HepG2 (cell line): ENCODE data around the gene CCDC87. TPM values are rescaled to one million over a fixed set of nuclear protein-coding genes. Genes with fewer than 3 reads are reported as not detected.

ENCODE experiments used
- ATAC-seq: fragments of 200-7000 bp; cut with Tn5 transposase; 3 replicates; pipeline ENCODE4 v1.9.1; 2020; ENCODE audit warnings: mild to moderate bottlenecking, moderate library complexity
- BruUV-seq: library from RNA; stranded (reverse); fragments of 400-500 nt; replicated peaks from 2 replicates; lab custom pipeline; 2021; lab: Mats Ljungman, UMichigan
- CTCF ChIA-PET: fragments of 300-600 bp; formaldehyde crosslinking; extraction: SDS; loops from one replicate; lab custom pipeline; 2021; ENCODE audit warnings: low total read pairs, inconsistent platforms, low intra/inter-chr PET ratio; lab: Yijun Ruan, JAX
- POLR2A ChIA-PET: fragments of 350-600 bp; sonication (Branson Sonifier 250); formaldehyde crosslinking; loops from one replicate; lab custom pipeline; 2020; ENCODE audit warnings: antibody characterized with exemption, inconsistent platforms; lab: Yijun Ruan, JAX
- DNase-seq: peaks from one replicate; pipeline ENCODE4 v3.0.0-alpha.2; 2015; ENCODE audit warnings: low spot score
- FAIRE-seq: peaks from 3 replicates; lab custom pipeline; 2011; peaks lifted over from hg19 to GRCh38; lab: Jason Lieb, UNC
- H2AFZ ChIP-seq: one replicate; pipeline ENCODE4 v1.6.1; 2011; ENCODE audit warnings: low read length, inconsistent platforms
- H3K27ac ChIP-seq: fragments of 300-600 bp; 3 replicates; pipeline ENCODE4 v1.8.0; 2011; ENCODE audit warnings: mixed run types, mild to moderate bottlenecking, mixed read lengths, low read length, inconsistent platforms; ENCODE audit not compliant: insufficient read depth; ENCODE audit errors: extremely low read length
- H3K27me3 ChIP-seq, 2 experiments: fragments of 200-600 bp in 1 of 2; 2 replicates in 1 of 2; 3 replicates in 1 of 2; pipeline versions ENCODE4 v1.6.0 to v1.8.0; 2011; ENCODE audit warnings: low read length in 2 of 2, mild to moderate bottlenecking in 2 of 2, moderate library complexity in 2 of 2, inconsistent platforms in 1 of 2; ENCODE audit not compliant: insufficient read depth in 2 of 2, control insufficient read depth in 1 of 2
- H3K36me3 ChIP-seq, 2 experiments: fragments of 200-600 bp in 1 of 2; replicated peaks in 1 of 2; 2 replicates in 1 of 2; 3 replicates in 1 of 2; pipeline versions ENCODE4 v1.5.1 to v1.8.0; 2011; ENCODE audit warnings: low read length in 2 of 2, inconsistent platforms in 1 of 2; ENCODE audit not compliant: insufficient read depth in 2 of 2, control insufficient read depth in 1 of 2
- H3K4me1 ChIP-seq: 2 replicates; pipeline ENCODE4 v1.5.1; 2012; ENCODE audit warnings: low read length, inconsistent platforms; ENCODE audit not compliant: insufficient read depth
- H3K4me2 ChIP-seq: 2 replicates; pipeline ENCODE4 v1.6.0; 2011; ENCODE audit warnings: low read depth, low read length, inconsistent platforms
- H3K4me3 ChIP-seq, 3 experiments: fragments of 200-600 bp in 1 of 3; sonication (generic), shearing (Covaris generic) in 1 of 3; replicated peaks in 1 of 3; 2 replicates each; pipeline ENCODE4 v1.5.1; 2011 to 2016; ENCODE audit warnings: low read length in 3 of 3, inconsistent platforms in 2 of 3, low read depth in 2 of 3, mild to moderate bottlenecking in 2 of 3, control low read depth in 1 of 3, mixed read lengths in 1 of 3; ENCODE audit not compliant: insufficient read depth in 1 of 3
- H3K79me2 ChIP-seq: one replicate; pipeline ENCODE4 v1.6.1; 2011; ENCODE audit warnings: low read length, inconsistent platforms; ENCODE audit not compliant: insufficient read depth
- H3K9ac ChIP-seq: 2 replicates; pipeline ENCODE4 v1.6.0; 2011; ENCODE audit warnings: mild to moderate bottlenecking, low read depth, low read length, inconsistent platforms; ENCODE audit not compliant: insufficient read depth
- H3K9me3 ChIP-seq: 2 replicates; pipeline ENCODE4 v1.5.1; 2012; ENCODE audit warnings: mild to moderate bottlenecking, low read length
- H4K20me1 ChIP-seq: 2 replicates; pipeline ENCODE4 v1.6.0; 2011; ENCODE audit warnings: inconsistent platforms, mild to moderate bottlenecking, low read length, moderate library complexity; ENCODE audit not compliant: insufficient read depth
- CEBPG ChIP-seq: IDR thresholded peaks from 2 replicates; pipeline ENCODE4 v1.6.1; 2016
- MIER2 ChIP-seq: IDR thresholded peaks from 2 replicates; pipeline ENCODE4 v1.6.1; 2016; ENCODE audit warnings: missing biosample characterization, missing genetic modification reagents
- NFRKB ChIP-seq: fragments of 450-650 bp; IDR thresholded peaks from 2 replicates; pipeline ENCODE4 v1.6.1; 2017
- POLR2A ChIP-seq, 2 experiments: IDR thresholded peaks; 2 replicates each; pipeline ENCODE4 v1.6.1; 2011; ENCODE audit warnings: low read depth in 2 of 2, low read length in 2 of 2, mild to moderate bottlenecking in 1 of 2, moderate library complexity in 1 of 2; ENCODE audit not compliant: insufficient read depth in 1 of 2
- POLR2G ChIP-seq: fragments of 200-400 bp; formaldehyde crosslinking; IDR thresholded peaks from 2 replicates; pipeline ENCODE4 v1.6.1; 2018; ENCODE audit warnings: mild to moderate bottlenecking, low read depth, low read length, moderate library complexity
- SRSF9 ChIP-seq: fragments of 200-400 bp; formaldehyde crosslinking; IDR thresholded peaks from 2 replicates; pipeline ENCODE4 v1.6.1; 2018; ENCODE audit warnings: borderline replicate concordance, mild to moderate bottlenecking, low read depth, low read length; ENCODE audit not compliant: insufficient read depth, poor library complexity, severe bottlenecking
- ZBTB42 ChIP-seq: sonication (generic); formaldehyde crosslinking; IDR thresholded peaks from 2 replicates; pipeline ENCODE4 v1.5.0; 2020; ENCODE audit warnings: mild to moderate bottlenecking, missing genetic modification reagents
- ZNF615 ChIP-seq: sonication (generic); formaldehyde crosslinking; IDR thresholded peaks from 2 replicates; pipeline ENCODE4 v1.5.0; 2020; ENCODE audit warnings: mild to moderate bottlenecking, missing genetic modification reagents, borderline replicate concordance
- WGBS: methylation state at CpG from one replicate; pipeline ENCODE4 v1.1.6; 2017; ENCODE audit warnings: low lambda C conversion rate; 5-methylcytosine and 5-hydroxymethylcytosine counted together
- in situ Hi-C: cut with HindIII; loops from 2 replicates; pipeline ENCODE4 v1.10.0; 2017; ENCODE audit warnings: low pct_unique_long_range_greater_than_20kb; ENCODE audit not compliant: extremely low pct_ligation_motif_present
- intact Hi-C: fragments of 100-400 bp; cut with micrococcal nuclease; formaldehyde crosslinking; loops from one replicate; pipeline ENCODE4 v1.10.0; 2022; ENCODE audit not compliant: unreplicated experiment
- polyA plus RNA-seq, 8 experiments: library from polyadenylated mRNA; depleted of rRNA in 3 of 8; stranded (reverse) in 7 of 8; unstranded in 1 of 8; fragments of >200 nt; fragmentation: Illumina TruSeq in 4 of 8; extraction: Trizol in 4 of 8; gene quantifications; 2 replicates each; pipeline versions ENCODE4 v1.2.1 to v1.2.3, GENCODE V29; 2011 to 2016; ENCODE audit warnings: low read depth in 4 of 8, missing spikeins in 1 of 8, mixed read lengths in 1 of 8; ENCODE audit not compliant: insufficient read depth in 1 of 8
- total RNA-seq, 5 experiments: library from RNA; depleted of rRNA; stranded (reverse); fragments of >200 nt; fragmentation: Illumina TruSeq; extraction: Trizol; gene quantifications; 2 replicates each; pipeline ENCODE4 v1.2.3, GENCODE V29; 2016; ENCODE audit warnings: low read depth in 1 of 5
- TF ChIP-seq, protein P1 (sequence below): sonication (generic); formaldehyde crosslinking; IDR thresholded peaks from 2 replicates; pipeline ENCODE4 v1.4.0; 2020; ENCODE audit warnings: missing genetic modification reagents
- TF ChIP-seq, protein P2 (sequence below): sonication (generic); formaldehyde crosslinking; IDR thresholded peaks from 2 replicates; pipeline ENCODE4 v1.4.0; 2020; ENCODE audit warnings: missing genetic modification reagents
- TF ChIP-seq, protein P3 (sequence below): sonication (generic); formaldehyde crosslinking; IDR thresholded peaks from 2 replicates; pipeline ENCODE4 v1.4.0; 2020; ENCODE audit warnings: mild to moderate bottlenecking, missing genetic modification reagents
- TF ChIP-seq, protein P4 (sequence below): sonication (generic); formaldehyde crosslinking; conservative IDR thresholded peaks from 2 replicates; pipeline ENCODE4 v1.8.1; 2023; ENCODE audit warnings: missing genetic modification reagents

Gene CCDC87
- total and polyA plus RNA-seq, 2 of the 13 experiments (the other 11 are each of a cell fraction or from before 2014, with no cell fraction given) = 0.05 to 0.42 TPM

DNA sequence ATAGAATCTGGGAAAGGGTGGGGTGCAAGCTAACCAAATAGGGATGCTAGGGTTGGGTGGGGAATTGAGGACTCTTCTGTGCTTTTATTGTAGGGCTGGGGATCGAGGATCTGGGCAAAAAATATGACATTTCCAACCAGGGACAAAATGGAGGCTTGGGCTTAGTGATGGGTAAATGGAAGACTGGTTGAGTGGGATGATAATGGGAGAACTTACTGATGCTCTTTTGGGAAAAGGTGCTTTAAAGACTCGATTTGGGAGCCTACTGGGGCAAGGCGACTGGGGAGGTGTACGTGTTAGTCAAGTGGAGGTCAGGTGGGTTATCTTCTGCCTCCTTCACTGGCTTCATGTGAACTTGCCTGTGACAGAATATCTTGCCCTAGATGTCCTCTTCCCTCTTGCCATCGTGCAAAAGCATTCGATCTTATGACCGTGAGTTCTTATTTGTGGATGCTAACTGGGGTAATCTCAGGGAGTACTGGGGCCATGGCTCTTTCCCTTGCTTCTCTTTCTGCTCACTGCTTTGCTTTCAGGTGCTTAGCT, 35.3 kb upstream of the CCDC87 start:
- intact Hi-C loops = no loop called here
- BruUV-seq = TSS peak; percentile 5
- DNase-seq = no peak
- peaks cover 41 to 68% of the 10 kb centered on the region in 2 experiments for H3K36me3 ChIP-seq
- TF ChIP-seq ZBTB42 (CRISPR knock-in tag) = no peak
- TF ChIP-seq POLR2G = peak; percentile 28
- TF ChIP-seq POLR2A (IDR thresholded peaks at IDR 0.05; ENCODE audit: insufficient read depth in 1 of 2, low read depth in 2 of 2, low read length in 2 of 2) = 0 out of 4 replicates have a peak, but pooled peaks of 1 of the 2 experiments have one; percentile 5
- TF ChIP-seq, all 625 proteins: peak for 2
- WGBS = 97% methylated on average over 7 of the region's 7 CpGs
- CTCF ChIA-PET = no interaction called here
- H3K4me2 ChIP-seq = no peak overlapping the region
- no peak for FAIRE-seq
- in situ Hi-C loops = no loop called here
- POLR2A ChIA-PET = interaction anchor here (0.9 to 2.8 kb wide), 2 partner anchors 10 to 12 kb away, joined by 4 to 19 read pairs; partner anchors contain the start of genes RBM14 and RBM4
- peaks cover 35% of the 10 kb centered on the region for H4K20me1 ChIP-seq
- no peak overlapping the region for H3K4me3 ChIP-seq
- peaks cover 93% of the 10 kb centered on the region for H3K79me2 ChIP-seq
- no peak for ATAC-seq
- H3K27me3 ChIP-seq = no peaks in the 10 kb centered on the region
- H3K27ac ChIP-seq = no peak overlapping the region
- H3K9me3 ChIP-seq = no peaks in the 10 kb centered on the region
- H3K9ac ChIP-seq = no peak overlapping the region
- no peak overlapping the region for H2AFZ ChIP-seq
- peaks cover 6% of the 10 kb centered on the region for H3K4me1 ChIP-seq

DNA sequence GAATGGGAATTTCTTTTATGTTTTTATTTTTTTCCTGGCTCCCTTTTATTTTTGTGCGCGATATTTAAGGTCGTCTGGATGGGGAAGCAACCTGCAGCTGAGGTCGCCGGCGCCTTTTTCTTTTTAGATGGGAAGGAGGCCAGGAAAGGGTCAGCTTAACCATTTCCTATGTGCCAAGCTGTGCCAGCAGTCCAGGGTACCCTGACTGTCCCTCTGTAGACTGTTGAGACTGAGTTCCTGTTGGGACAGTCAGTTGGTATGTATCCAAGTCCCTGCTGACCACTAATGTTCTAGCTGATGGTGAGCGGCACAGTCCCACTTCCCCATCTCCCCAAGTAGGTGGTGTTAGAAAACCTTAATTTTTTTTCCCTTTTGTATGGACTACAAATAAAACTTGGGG, 34.1 kb upstream of the CCDC87 start:
- Histone ChIP-seq H3K79me2 (peaks cover 95% of the 10 kb centered on the region), H3K27me3 (no peaks in the 10 kb centered on the region), H3K4me2 (no peak overlapping the region), H3K9ac (no peak overlapping the region), H3K9me3 (no peaks in the 10 kb centered on the region), H3K4me3 (no peak overlapping the region), H3K36me3 (peaks cover 41 to 77% of the 10 kb centered on the region in 2 experiments), H3K4me1 (peaks cover 18% of the 10 kb centered on the region), H3K27ac (no peak overlapping the region), H2AFZ (no peak overlapping the region), H4K20me1 (peaks cover 42% of the 10 kb centered on the region)
- in situ Hi-C loops (no loop called here), intact Hi-C loops (no loop called here)
- FAIRE-seq (no peak), ATAC-seq (no peak), DNase-seq (no peak)
- BruUV-seq = no TSS peak
- CTCF ChIA-PET = no interaction called here
- POLR2A ChIA-PET = interaction anchor here (1.2 to 2.8 kb wide), 2 partner anchors 11 to 34 kb away, joined by 3 to 19 read pairs; partner anchors contain the start of genes CCDC87 and RBM4
- 99% methylated on average over 6 of the region's 7 CpGs for WGBS
- TF ChIP-seq NFRKB (no peak), CEBPG (CRISPR knock-in tag) (no peak), SRSF9 (no peak), ZNF615 (no peak), MIER2 (no peak)
- TF ChIP-seq, protein P1, sequence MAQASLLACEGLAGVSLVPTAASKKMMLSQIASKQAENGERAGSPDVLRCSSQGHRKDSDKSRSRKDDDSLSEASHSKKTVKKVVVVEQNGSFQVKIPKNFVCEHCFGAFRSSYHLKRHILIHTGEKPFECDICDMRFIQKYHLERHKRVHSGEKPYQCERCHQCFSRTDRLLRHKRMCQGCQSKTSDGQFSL (CRISPR knock-in tag) = no peak
- TF ChIP-seq, protein P2, sequence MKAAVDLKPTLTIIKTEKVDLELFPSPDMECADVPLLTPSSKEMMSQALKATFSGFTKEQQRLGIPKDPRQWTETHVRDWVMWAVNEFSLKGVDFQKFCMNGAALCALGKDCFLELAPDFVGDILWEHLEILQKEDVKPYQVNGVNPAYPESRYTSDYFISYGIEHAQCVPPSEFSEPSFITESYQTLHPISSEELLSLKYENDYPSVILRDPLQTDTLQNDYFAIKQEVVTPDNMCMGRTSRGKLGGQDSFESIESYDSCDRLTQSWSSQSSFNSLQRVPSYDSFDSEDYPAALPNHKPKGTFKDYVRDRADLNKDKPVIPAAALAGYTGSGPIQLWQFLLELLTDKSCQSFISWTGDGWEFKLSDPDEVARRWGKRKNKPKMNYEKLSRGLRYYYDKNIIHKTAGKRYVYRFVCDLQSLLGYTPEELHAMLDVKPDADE = no peak
- TF ChIP-seq, protein P3, sequence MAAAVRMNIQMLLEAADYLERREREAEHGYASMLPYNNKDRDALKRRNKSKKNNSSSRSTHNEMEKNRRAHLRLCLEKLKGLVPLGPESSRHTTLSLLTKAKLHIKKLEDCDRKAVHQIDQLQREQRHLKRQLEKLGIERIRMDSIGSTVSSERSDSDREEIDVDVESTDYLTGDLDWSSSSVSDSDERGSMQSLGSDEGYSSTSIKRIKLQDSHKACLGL (CRISPR knock-in tag) = no peak
- TF ChIP-seq, protein P4, sequence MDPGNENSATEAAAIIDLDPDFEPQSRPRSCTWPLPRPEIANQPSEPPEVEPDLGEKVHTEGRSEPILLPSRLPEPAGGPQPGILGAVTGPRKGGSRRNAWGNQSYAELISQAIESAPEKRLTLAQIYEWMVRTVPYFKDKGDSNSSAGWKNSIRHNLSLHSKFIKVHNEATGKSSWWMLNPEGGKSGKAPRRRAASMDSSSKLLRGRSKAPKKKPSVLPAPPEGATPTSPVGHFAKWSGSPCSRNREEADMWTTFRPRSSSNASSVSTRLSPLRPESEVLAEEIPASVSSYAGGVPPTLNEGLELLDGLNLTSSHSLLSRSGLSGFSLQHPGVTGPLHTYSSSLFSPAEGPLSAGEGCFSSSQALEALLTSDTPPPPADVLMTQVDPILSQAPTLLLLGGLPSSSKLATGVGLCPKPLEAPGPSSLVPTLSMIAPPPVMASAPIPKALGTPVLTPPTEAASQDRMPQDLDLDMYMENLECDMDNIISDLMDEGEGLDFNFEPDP (CRISPR knock-in tag) = 0 out of 2 replicates have a peak, but pooled peaks have one; percentile 31
